ENCODE results near the gene SPINK8. TPM values are rescaled to one million over a fixed set of nuclear protein-coding genes. Genes with fewer than 3 reads are reported as not detected.
"Not testable (repeated sequence)": the region's sequence is repeated elsewhere in the genome, so short reads cannot be mapped to it uniquely, and the experiment has no call there.

The SPINK8 gene
- total and polyA plus RNA-seq, 2 experiments from 2014 or later = not detected

- Histone ChIP-seq H4K20me1 (ENCODE audit: insufficient read depth) (no peaks in the 10 kb centered on the region), H3K36me3 (ENCODE audit: low read depth) (no peaks in the 10 kb centered on the region), H3K4me2 (ENCODE audit: unreplicated experiment) (no peak overlapping the region), H3K9me3 (ENCODE audit: low read depth) (no peaks in the 10 kb centered on the region), H3K27ac (no peak overlapping the region), H3K79me2 (ENCODE audit: insufficient read depth) (no peaks in the 10 kb centered on the region), H3K27me3 (replicated peaks; ENCODE audit: insufficient read depth) (no peaks in the 10 kb centered on the region), H3K9ac (no peak overlapping the region), H3K9me2 (ENCODE audit: insufficient read depth) (no peaks in the 10 kb centered on the region), H3K4me1 (ENCODE audit: insufficient read depth) (no peaks in the 10 kb centered on the region), H3F3A (ENCODE audit: insufficient read depth) (no peaks in the 10 kb centered on the region), H2AFZ (no peak overlapping the region), H3K4me3 (no peak overlapping the region)
- 2 to 5% methylated on average over 9 of the region's 9 CpGs for WGBS, 2 experiments (ENCODE audit: low coverage in 1 of 2, low lambda C conversion rate in 2 of 2, missing lambda C conversion rate in 2 of 2)
- in situ Hi-C loops (cut with MboI) = loop anchor here (10.0 kb wide), 1 partner anchor 161 kb away; the partner anchor contains the start of gene PLXNB1
- no peak for TF ChIP-seq EZH2phosphoT487 (IDR thresholded peaks at IDR 0.05; ENCODE audit: insufficient read depth, low read depth)
- TF ChIP-seq EZH2 (IDR thresholded peaks at IDR 0.05; ENCODE audit: insufficient read depth, poor library complexity, severe bottlenecking) = no peak
- DNase-seq = peak; percentile 70
These were observed 59.8 kb downstream of the SPINK8 start for GRCh38 chr3:48273594-48274211.

- in situ Hi-C loops (cut with MboI) = loop anchor here (10.0 kb wide), 1 partner anchor 163 kb away; the partner anchor contains the start of gene PLXNB1
- 95 to 96% methylated on average over 34 to 36 of the region's 38 CpGs for WGBS, 2 experiments (ENCODE audit: low coverage in 1 of 2, low lambda C conversion rate in 2 of 2, missing lambda C conversion rate in 2 of 2)
These were observed 61.5 kb downstream of the SPINK8 start for GRCh38 chr3:48271763-48272498.

GRCh38 chr3:48271223-48271622 is 62.2 kb downstream of the SPINK8 start:
- not testable (repeated sequence) for H3F3A ChIP-seq (ENCODE audit: insufficient read depth); H3K4me3 ChIP-seq; H2AFZ ChIP-seq; H3K9me2 ChIP-seq (ENCODE audit: insufficient read depth); DNase-seq; H3K9me3 ChIP-seq (ENCODE audit: low read depth); H4K20me1 ChIP-seq (ENCODE audit: insufficient read depth); H3K27me3 ChIP-seq (replicated peaks; ENCODE audit: insufficient read depth); H3K4me1 ChIP-seq (ENCODE audit: insufficient read depth); H3K79me2 ChIP-seq (ENCODE audit: insufficient read depth); H3K9ac ChIP-seq; H3K36me3 ChIP-seq (ENCODE audit: low read depth); H3K4me2 ChIP-seq (ENCODE audit: unreplicated experiment); H3K27ac ChIP-seq
- in situ Hi-C loops (cut with MboI) = loop anchor here (10.0 kb wide), 1 partner anchor 164 kb away; the partner anchor contains the start of gene PLXNB1
- 86 to 88% methylated on average over 10 of the region's 10 CpGs for WGBS, 2 experiments (ENCODE audit: low coverage in 1 of 2, low lambda C conversion rate in 2 of 2, missing lambda C conversion rate in 2 of 2)

More at GRCh38 chr3:48271763-48272498, 61.5 kb downstream of the SPINK8 start:
- DNase-seq = no peak
- no peaks in the 10 kb centered on the region for H3K36me3 ChIP-seq (ENCODE audit: low read depth)
- H3K79me2 ChIP-seq (ENCODE audit: insufficient read depth) = no peaks in the 10 kb centered on the region
- TF ChIP-seq EZH2phosphoT487 (IDR thresholded peaks at IDR 0.05; ENCODE audit: insufficient read depth, low read depth) (no peak), EZH2 (IDR thresholded peaks at IDR 0.05; ENCODE audit: insufficient read depth, poor library complexity, severe bottlenecking) (no peak)
- no peaks in the 10 kb centered on the region for H3K27me3 ChIP-seq (replicated peaks; ENCODE audit: insufficient read depth)
- no peaks in the 10 kb centered on the region for H3K9me2 ChIP-seq (ENCODE audit: insufficient read depth)
- no peak overlapping the region for H3K4me2 ChIP-seq (ENCODE audit: unreplicated experiment)
- H4K20me1 ChIP-seq (ENCODE audit: insufficient read depth) = no peaks in the 10 kb centered on the region
- H3K4me3 ChIP-seq = no peak overlapping the region
- H3F3A ChIP-seq (ENCODE audit: insufficient read depth) = no peaks in the 10 kb centered on the region
- no peak overlapping the region for H3K27ac ChIP-seq
- H3K9ac ChIP-seq = no peak overlapping the region
- no peak overlapping the region for H2AFZ ChIP-seq
- no peaks in the 10 kb centered on the region for H3K4me1 ChIP-seq (ENCODE audit: insufficient read depth)
- no peaks in the 10 kb centered on the region for H3K9me3 ChIP-seq (ENCODE audit: low read depth)

GRCh38 chr3:48270306-48270705 is 63.2 kb downstream of the SPINK8 start:
- no peaks in the 10 kb centered on the region for H3K27me3 ChIP-seq (replicated peaks; ENCODE audit: insufficient read depth)
- H3K4me3 ChIP-seq = no peak overlapping the region
- TF ChIP-seq EZH2phosphoT487 (IDR thresholded peaks at IDR 0.05; ENCODE audit: insufficient read depth, low read depth) (no peak), EZH2 (IDR thresholded peaks at IDR 0.05; ENCODE audit: insufficient read depth, poor library complexity, severe bottlenecking) (no peak)
- H3K4me1 ChIP-seq (ENCODE audit: insufficient read depth) = no peaks in the 10 kb centered on the region
- no peak overlapping the region for H3K27ac ChIP-seq
- DNase-seq = no peak
- H4K20me1 ChIP-seq (ENCODE audit: insufficient read depth) = no peaks in the 10 kb centered on the region
- WGBS, 2 experiments (ENCODE audit: low coverage in 1 of 2, low lambda C conversion rate in 2 of 2, missing lambda C conversion rate in 2 of 2) = 51 to 58% methylated on average over 2 of the region's 2 CpGs
- H2AFZ ChIP-seq = no peak overlapping the region
- no peak overlapping the region for H3K9ac ChIP-seq
- no peaks in the 10 kb centered on the region for H3K9me3 ChIP-seq (ENCODE audit: low read depth)
- H3K9me2 ChIP-seq (ENCODE audit: insufficient read depth) = no peaks in the 10 kb centered on the region
- no peaks in the 10 kb centered on the region for H3K79me2 ChIP-seq (ENCODE audit: insufficient read depth)
- no peaks in the 10 kb centered on the region for H3K36me3 ChIP-seq (ENCODE audit: low read depth)
- no peaks in the 10 kb centered on the region for H3F3A ChIP-seq (ENCODE audit: insufficient read depth)
- H3K4me2 ChIP-seq (ENCODE audit: unreplicated experiment) = no peak overlapping the region
- in situ Hi-C loops (cut with MboI) = loop anchor here (10.0 kb wide), 1 partner anchor 164 kb away; the partner anchor contains the start of gene PLXNB1
